ENCODE measurements around the gene NKIRAS2.

The NKIRAS2 gene

GRCh38 chr17:42034059-42034458, 14.2 kb downstream of the NKIRAS2 start:
- H3K4me1 ChIP-seq (ENCODE audit: control insufficient read depth, insufficient read depth, low read length) = no peaks in the 10 kb centered on the region
- no peak overlapping the region for H3K4me3 ChIP-seq (ENCODE audit: low read depth, low read length)
- H3K9ac ChIP-seq (ENCODE audit: low read depth, low read length) = no peak overlapping the region
- H3K27me3 ChIP-seq (ENCODE audit: control insufficient read depth, insufficient read depth, low read length) = no peaks in the 10 kb centered on the region
- no peaks in the 10 kb centered on the region for H3K9me3 ChIP-seq (ENCODE audit: control insufficient read depth, insufficient read depth, low read length)
- H3K36me3 ChIP-seq (ENCODE audit: control insufficient read depth, insufficient read depth, low read length) = no peaks in the 10 kb centered on the region

DNA sequence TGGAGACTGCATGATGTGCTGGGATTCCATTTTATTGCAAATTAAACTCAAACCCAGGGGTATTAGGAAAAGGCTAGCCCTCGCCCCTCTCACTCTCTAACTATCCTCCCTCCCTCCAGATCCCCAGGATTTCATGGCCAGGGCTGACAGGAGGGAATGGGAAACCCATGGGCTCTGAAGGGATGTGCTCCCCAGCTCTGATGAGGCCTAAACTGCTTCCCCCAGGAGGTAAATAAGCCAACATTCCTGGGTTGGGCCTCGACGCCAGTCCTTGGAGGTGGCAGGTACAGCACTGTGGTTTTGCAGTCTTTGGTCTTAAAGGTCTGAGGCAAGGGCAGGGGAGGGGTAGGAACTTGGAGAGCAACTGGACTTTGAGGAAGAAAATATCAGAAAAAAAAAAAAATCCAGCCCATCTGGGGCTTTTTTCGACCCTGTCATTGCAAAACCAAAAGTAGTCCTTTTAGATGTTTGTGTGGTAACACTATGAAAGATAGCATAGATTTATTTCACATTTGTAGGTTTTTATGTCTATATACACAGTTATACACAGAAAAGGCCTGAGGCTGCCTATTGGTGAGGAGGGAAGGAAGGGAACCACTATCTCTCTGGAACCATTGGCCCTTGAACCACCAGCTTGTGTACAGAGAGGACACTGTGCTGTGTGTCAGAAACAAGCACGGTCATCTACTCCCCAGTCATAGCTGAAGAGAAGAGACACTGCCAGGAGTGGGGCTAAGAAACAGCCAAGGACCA, 18.5 kb downstream of the NKIRAS2 start:
- Histone ChIP-seq H3K27me3 (ENCODE audit: control insufficient read depth, insufficient read depth, low read length) (no peaks in the 10 kb centered on the region), H3K4me1 (ENCODE audit: control insufficient read depth, insufficient read depth, low read length) (no peaks in the 10 kb centered on the region), H3K9ac (ENCODE audit: low read depth, low read length) (peak overlapping the region; percentile 47), H3K36me3 (ENCODE audit: control insufficient read depth, insufficient read depth, low read length) (no peaks in the 10 kb centered on the region), H3K4me3 (ENCODE audit: low read depth, low read length) (no peak overlapping the region), H3K9me3 (ENCODE audit: control insufficient read depth, insufficient read depth, low read length) (no peaks in the 10 kb centered on the region)

DNA sequence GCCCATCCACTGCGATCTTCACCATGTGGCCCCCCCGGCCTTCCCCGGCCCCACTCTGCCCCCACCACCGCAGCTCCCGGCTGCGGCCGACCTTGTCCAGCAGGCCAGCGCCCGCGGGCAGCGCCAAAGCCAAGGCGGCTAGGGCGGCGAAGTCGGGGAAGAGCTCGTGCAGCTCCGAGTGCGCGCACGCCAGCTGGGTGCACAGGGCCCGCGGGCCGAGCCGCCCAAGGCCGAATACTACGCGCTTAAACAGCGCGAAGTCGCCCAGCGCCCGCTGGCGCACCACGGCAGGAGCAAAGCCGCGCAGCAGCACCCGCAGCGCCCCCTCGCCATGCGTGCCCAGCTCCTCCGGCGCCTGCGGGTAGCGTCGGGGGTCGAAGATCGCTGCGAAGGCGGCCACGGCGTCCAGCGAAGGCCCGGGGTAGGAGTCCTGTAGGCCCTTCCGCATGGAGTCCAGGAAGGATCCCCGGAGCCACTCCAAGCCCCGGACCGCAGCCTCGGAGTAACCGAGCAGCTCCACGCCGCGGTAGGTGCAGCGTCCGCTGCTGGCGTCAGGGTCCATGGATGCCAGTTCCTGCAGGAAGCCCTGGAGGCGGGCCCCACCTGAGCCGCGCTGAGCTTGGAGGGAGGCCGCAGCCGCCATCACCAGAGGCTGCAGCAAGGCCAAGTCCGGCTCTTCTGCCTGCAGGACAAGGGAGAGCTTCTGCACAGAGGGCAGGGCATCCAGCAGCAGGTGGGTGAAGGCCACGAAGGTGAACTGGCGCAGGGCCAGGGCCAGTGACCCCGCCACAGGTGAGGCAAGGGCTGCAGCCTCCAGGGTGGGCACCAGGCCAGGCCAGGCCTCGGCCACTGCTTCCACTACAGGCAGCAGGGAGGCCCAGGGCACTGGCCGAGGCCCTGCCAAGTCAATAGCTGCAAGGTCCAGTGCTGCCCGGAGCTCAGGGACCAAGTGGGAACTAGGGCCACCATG, 20.2 kb downstream of the NKIRAS2 start:
- Histone ChIP-seq H3K9ac (ENCODE audit: low read depth, low read length) (no peak overlapping the region), H3K27me3 (ENCODE audit: control insufficient read depth, insufficient read depth, low read length) (no peaks in the 10 kb centered on the region)

DNA sequence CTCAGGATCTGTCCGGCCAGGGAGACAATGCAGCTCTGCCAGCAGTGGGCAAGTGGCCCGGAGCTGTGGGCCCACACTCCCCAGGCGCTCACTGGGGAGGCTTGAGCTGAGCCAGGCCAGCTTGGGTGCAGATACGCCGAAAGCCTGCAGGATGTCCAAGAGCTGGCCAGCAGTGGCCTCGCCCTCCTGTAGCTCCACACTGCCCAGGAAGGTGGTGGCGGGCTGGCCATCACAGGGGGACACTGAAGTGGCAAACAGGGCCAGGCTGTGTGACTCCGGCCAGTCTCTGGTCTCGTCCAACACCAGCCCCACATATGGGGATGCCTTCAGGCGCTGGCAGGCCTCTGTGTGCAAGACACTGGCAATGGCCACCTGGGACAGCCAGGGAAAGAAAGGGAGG, 20.9 kb downstream of the NKIRAS2 start:
- no peaks in the 10 kb centered on the region for H3K27me3 ChIP-seq (ENCODE audit: control insufficient read depth, insufficient read depth, low read length)
- no peak overlapping the region for H3K4me3 ChIP-seq (ENCODE audit: low read depth, low read length)
- H3K9ac ChIP-seq (ENCODE audit: low read depth, low read length) = no peak overlapping the region
- no peaks in the 10 kb centered on the region for H3K9me3 ChIP-seq (ENCODE audit: control insufficient read depth, insufficient read depth, low read length)
- H3K4me1 ChIP-seq (ENCODE audit: control insufficient read depth, insufficient read depth, low read length) = no peaks in the 10 kb centered on the region
- H3K36me3 ChIP-seq (ENCODE audit: control insufficient read depth, insufficient read depth, low read length) = no peaks in the 10 kb centered on the region

More for the DNA sequence above, 20.2 kb downstream of the NKIRAS2 start:
- Histone ChIP-seq H3K9me3 (ENCODE audit: control insufficient read depth, insufficient read depth, low read length) (no peaks in the 10 kb centered on the region), H3K4me3 (ENCODE audit: low read depth, low read length) (no peak overlapping the region), H3K36me3 (ENCODE audit: control insufficient read depth, insufficient read depth, low read length) (no peaks in the 10 kb centered on the region), H3K4me1 (ENCODE audit: control insufficient read depth, insufficient read depth, low read length) (no peaks in the 10 kb centered on the region)

DNA sequence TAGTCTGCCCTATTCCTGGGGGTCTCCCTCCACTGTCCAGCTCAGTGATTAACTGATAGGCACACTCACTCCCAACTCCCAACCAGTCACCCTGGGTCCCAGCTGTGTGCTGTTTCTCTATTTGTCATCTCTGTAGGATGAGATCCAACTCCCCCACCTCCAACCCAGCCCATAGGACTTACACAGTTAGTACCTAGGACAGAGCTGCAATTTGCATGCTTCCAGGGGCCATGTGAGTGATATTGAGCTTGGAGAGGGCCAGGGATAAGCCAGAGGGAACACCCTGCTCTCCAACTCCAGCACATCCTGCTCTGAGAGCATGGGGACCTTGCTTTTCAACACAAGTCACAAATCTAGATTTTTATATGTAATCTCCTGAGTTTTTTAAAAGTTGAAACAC, 21.7 kb downstream of the NKIRAS2 start:
- H3K9me3 ChIP-seq (ENCODE audit: control insufficient read depth, insufficient read depth, low read length) = no peaks in the 10 kb centered on the region
- H3K9ac ChIP-seq (ENCODE audit: low read depth, low read length) = no peak overlapping the region
- H3K4me3 ChIP-seq (ENCODE audit: low read depth, low read length) = no peak overlapping the region
- H3K27me3 ChIP-seq (ENCODE audit: control insufficient read depth, insufficient read depth, low read length) = no peaks in the 10 kb centered on the region
- H3K36me3 ChIP-seq (ENCODE audit: control insufficient read depth, insufficient read depth, low read length) = no peaks in the 10 kb centered on the region
- H3K4me1 ChIP-seq (ENCODE audit: control insufficient read depth, insufficient read depth, low read length) = no peaks in the 10 kb centered on the region

DNA sequence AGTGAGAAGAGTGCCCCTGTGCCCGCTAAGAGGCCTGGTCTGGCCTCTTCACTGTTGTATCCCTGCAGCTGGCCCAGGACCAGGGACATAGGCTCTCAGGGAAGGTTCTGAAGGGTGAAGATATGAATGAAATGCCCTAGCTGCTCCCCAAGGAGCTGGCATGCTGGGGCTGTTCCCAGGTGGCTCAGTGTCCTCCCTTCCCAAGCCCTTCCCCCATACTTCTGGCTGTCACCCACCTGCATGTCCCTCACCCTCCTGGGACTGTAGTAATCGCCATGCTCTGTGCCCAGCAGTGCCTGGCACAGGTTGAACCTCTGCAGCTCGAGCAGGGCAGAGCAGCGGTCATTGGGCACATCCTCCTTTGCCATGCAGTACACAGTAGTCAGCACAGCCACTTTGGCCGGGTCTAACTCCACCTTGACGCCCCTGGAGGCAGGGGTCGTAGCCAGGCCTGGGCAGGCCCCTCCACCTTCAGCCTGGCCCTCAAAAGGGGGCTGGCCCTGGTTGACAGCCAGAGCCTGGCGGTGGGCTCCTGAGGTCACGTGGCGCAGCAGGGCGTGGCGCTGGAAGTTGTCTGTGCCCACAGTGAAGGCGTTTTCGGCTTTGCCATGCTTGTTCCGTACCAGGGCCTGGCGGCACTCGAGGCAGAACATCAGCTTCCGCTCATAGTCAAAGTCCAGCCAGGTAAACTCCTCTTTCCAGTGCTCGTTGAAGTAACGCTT, 22.9 kb downstream of the NKIRAS2 start:
- H3K27me3 ChIP-seq (ENCODE audit: control insufficient read depth, insufficient read depth, low read length) = no peaks in the 10 kb centered on the region

GRCh38 chr17:42045719-42046118, 25.8 kb downstream of the NKIRAS2 start:
- Histone ChIP-seq H3K9me3 (ENCODE audit: control insufficient read depth, insufficient read depth, low read length) (no peaks in the 10 kb centered on the region), H3K36me3 (ENCODE audit: control insufficient read depth, insufficient read depth, low read length) (no peaks in the 10 kb centered on the region), H3K27me3 (ENCODE audit: control insufficient read depth, insufficient read depth, low read length) (peaks cover 3% of the 10 kb centered on the region), H3K4me1 (ENCODE audit: control insufficient read depth, insufficient read depth, low read length) (no peaks in the 10 kb centered on the region), H3K4me3 (ENCODE audit: low read depth, low read length) (no peak overlapping the region), H3K9ac (ENCODE audit: low read depth, low read length) (no peak overlapping the region)

More for the DNA sequence above, 22.9 kb downstream of the NKIRAS2 start:
- Histone ChIP-seq H3K9ac (ENCODE audit: low read depth, low read length) (no peak overlapping the region), H3K4me1 (ENCODE audit: control insufficient read depth, insufficient read depth, low read length) (no peaks in the 10 kb centered on the region), H3K9me3 (ENCODE audit: control insufficient read depth, insufficient read depth, low read length) (no peaks in the 10 kb centered on the region), H3K4me3 (ENCODE audit: low read depth, low read length) (no peak overlapping the region), H3K36me3 (ENCODE audit: control insufficient read depth, insufficient read depth, low read length) (no peaks in the 10 kb centered on the region)

- no peaks in the 10 kb centered on the region for H3K9me3 ChIP-seq (ENCODE audit: control insufficient read depth, insufficient read depth, low read length)
- peaks cover 3% of the 10 kb centered on the region for H3K27me3 ChIP-seq (ENCODE audit: control insufficient read depth, insufficient read depth, low read length)
- H3K36me3 ChIP-seq (ENCODE audit: control insufficient read depth, insufficient read depth, low read length) = no peaks in the 10 kb centered on the region
- H3K9ac ChIP-seq (ENCODE audit: low read depth, low read length) = no peak overlapping the region
- peaks cover 2% of the 10 kb centered on the region for H3K4me1 ChIP-seq (ENCODE audit: control insufficient read depth, insufficient read depth, low read length)
- no peak overlapping the region for H3K4me3 ChIP-seq (ENCODE audit: low read depth, low read length)
Measured at GRCh38 chr17:42047343-42047742, 27.5 kb downstream of the NKIRAS2 start.

DNA sequence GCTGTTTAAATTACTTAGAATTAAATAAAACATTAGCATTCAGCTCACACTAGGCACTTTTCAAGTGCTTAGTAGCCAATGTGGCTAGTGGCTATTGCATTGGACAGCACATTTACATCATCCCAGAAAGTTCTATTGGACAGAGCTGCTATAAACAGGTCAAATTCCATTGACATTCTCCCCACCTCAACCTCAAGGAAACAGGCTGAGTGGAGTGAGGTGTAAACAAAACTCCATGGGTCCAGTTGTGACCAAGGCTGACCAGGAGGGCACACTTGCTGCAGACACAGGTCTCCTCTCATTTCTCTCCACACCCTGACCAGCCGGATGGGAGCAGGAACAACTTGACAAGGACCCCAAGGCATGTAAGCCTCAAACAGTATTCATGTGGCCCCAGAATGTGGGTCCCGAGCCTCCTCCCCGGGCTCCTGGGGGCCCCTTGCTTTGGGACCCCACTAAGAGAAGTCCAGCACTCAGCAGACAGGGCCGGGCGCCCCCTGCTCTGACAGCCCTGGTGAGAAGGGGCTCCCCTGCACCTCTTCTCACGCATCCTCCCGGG, 30.0 kb downstream of the NKIRAS2 start:
- Histone ChIP-seq H3K9ac (ENCODE audit: low read depth, low read length) (peak overlapping the region; percentile 47), H3K27me3 (ENCODE audit: control insufficient read depth, insufficient read depth, low read length) (peaks cover 10% of the 10 kb centered on the region), H3K4me1 (ENCODE audit: control insufficient read depth, insufficient read depth, low read length) (peaks cover 2% of the 10 kb centered on the region), H3K9me3 (ENCODE audit: control insufficient read depth, insufficient read depth, low read length) (no peaks in the 10 kb centered on the region), H3K4me3 (ENCODE audit: low read depth, low read length) (peak overlapping the region; percentile 61), H3K36me3 (ENCODE audit: control insufficient read depth, insufficient read depth, low read length) (no peaks in the 10 kb centered on the region)

- peak within 1 kb of the TSS; percentile 72 for H3K4me3 ChIP-seq (ENCODE audit: low read depth, low read length)
- H3K27me3 ChIP-seq (ENCODE audit: control insufficient read depth, insufficient read depth, low read length) = peaks cover 10% of the 10 kb centered on the region
Measured at GRCh38 chr17:42050393-42051012, 30.6 kb downstream of the NKIRAS2 start, which contains the start of gene C17orf113. Gene C17orf113, minus strand, starts transcription at chr17:42050601. Its CDS starts 7,225 bp downstream, at chr17:42043376.

DNA sequence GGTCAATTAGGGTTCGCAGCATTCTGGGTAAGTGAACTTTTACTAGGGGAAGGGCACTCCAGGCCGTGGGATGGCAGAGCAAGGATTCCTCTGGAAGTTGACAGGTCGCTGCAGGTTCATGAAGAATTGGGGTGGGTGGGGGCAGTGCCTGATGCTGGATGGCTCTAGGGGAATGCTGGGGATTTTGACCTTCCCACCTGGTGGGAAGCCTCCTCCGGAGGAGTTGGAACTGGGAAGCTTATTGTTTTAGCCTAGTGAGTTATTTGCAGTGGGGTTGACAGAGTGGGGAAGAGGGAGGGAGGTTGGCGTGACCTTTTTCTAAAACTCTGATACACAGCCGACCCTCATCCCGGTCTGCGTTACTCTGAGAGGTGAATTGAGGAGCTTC, 31.1 kb downstream of the NKIRAS2 start:
- H3K36me3 ChIP-seq (ENCODE audit: control insufficient read depth, insufficient read depth, low read length) = no peaks in the 10 kb centered on the region
- H3K4me3 ChIP-seq (ENCODE audit: low read depth, low read length) = peak overlapping the region; percentile 72
- peaks cover 2% of the 10 kb centered on the region for H3K4me1 ChIP-seq (ENCODE audit: control insufficient read depth, insufficient read depth, low read length)
- H3K9ac ChIP-seq (ENCODE audit: low read depth, low read length) = no peak overlapping the region
- peaks cover 10% of the 10 kb centered on the region for H3K27me3 ChIP-seq (ENCODE audit: control insufficient read depth, insufficient read depth, low read length)
- H3K9me3 ChIP-seq (ENCODE audit: control insufficient read depth, insufficient read depth, low read length) = no peaks in the 10 kb centered on the region

More at GRCh38 chr17:42050393-42051012, 30.6 kb downstream of the NKIRAS2 start, which contains the start of gene C17orf113:
- Histone ChIP-seq H3K4me1 (ENCODE audit: control insufficient read depth, insufficient read depth, low read length) (peaks cover 2% of the 10 kb centered on the region), H3K9me3 (ENCODE audit: control insufficient read depth, insufficient read depth, low read length) (no peaks in the 10 kb centered on the region), H3K36me3 (ENCODE audit: control insufficient read depth, insufficient read depth, low read length) (no peaks in the 10 kb centered on the region), H3K9ac (ENCODE audit: low read depth, low read length) (peak within 1 kb of the TSS; percentile 47)
